GOT3 (cell line): ENCODE data around the gene NAALADL2.
"Not testable (repeated sequence)": the region's sequence is repeated elsewhere in the genome, so short reads cannot be mapped to it uniquely, and the experiment has no call there.

ENCODE experiments used
- DNase-seq: peaks from one replicate; lab custom pipeline; 2025; ENCODE audit warnings: mixed read lengths; lab: John Stamatoyannopoulos, UW

NAALADL2 gene

GRCh38 chr3:175485436-175485835 lies 626.3 kb downstream of the NAALADL2 start:
- DNase-seq, result no peak

DNA sequence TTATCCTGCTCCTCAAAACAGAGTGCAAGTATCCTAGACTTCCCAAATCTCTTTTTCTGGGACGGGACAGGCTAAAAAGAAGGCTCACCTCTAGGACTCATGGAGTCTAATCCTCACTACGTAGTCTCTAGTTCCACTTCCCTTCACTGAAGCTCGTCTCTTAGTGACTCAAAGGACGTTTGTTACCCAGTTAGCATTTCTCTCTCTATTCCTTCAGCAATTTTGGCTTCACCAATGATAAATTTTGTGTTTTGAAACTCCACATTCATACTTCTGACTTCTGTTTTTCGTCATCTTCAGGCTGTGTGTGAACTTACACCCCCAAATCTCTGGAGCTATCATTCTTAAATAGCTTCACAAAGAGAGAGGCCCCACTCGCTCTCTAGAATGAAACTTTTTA lies 627.1 kb downstream of the NAALADL2 start:
- DNase-seq, result no peak

GRCh38 chr3:175489406-175489805 lies 630.3 kb downstream of the NAALADL2 start:
- DNase-seq, result no peak

- no peak for DNase-seq
Measured at GRCh38 chr3:175493301-175493700, 634.2 kb downstream of the NAALADL2 start.

DNA sequence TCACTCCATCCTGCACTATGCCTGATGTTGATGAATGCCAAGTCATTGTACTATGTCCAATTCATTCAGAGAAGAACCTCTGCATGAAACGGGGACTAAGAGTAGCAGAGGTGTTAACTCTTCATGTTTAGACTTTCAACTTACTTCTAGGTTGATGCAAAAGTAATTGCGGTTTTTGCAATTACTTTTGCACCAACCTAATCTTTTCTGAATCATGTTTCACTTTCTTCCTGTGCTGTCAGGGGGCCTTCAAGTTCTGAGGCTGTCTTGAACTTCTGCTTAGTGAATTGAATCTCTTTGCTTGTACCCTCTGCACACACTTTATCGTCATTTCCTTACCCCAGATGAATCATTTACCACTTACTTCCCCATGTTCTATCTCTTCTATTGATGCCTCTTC lies 636.2 kb downstream of the NAALADL2 start:
- no peak for DNase-seq

GRCh38 chr3:175502155-175502554 lies 643.0 kb downstream of the NAALADL2 start:
- DNase-seq, result no peak

DNA sequence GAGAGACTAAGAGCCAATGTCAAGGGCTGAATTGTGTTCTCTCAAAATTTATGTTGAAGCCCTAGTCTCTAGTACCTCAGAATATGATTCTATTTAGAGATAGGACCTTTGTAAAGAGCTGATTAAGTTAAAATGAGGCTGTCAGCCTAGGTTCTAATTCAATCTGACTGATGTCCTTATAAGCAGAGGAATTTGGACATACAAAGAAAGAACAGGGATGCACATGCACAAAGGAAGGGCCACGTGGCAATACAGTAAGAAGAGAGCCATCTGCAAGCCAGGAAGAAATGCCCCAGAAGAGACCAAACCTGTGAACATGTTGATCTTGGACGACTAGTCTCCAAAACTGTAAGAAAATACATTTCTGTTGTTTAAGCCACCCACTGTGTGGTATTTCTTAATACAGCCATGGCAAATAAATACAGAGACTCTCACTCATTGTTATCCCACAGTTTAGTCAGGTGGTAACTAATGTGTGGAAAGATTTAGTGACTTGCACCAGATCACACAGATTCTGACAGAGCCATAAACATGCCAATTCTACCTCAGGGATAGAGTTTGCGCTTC lies 652.2 kb downstream of the NAALADL2 start:
- no peak for DNase-seq

DNA sequence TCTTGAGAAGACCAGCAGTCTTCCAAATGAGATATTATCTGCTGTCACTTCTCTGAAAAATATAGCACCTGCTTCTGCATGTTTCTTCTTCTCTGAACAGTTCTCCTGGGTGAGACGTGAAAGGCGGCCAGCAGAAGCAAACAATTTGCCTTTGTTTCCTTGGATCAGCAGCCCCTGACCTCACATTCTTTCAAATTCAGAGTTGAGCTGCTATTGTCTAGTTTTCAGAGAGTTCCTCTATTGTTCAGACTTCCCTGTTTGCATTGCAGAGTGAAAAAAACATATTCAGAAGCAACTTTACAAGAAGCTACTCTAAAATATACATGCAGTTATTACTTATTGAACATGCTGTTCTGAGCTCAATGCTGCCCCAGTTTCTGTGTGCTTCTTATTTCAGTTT lies 653.6 kb downstream of the NAALADL2 start:
- no peak for DNase-seq

- DNase-seq, result no peak
Measured at GRCh38 chr3:175518459-175518858, 659.3 kb downstream of the NAALADL2 start.

DNA sequence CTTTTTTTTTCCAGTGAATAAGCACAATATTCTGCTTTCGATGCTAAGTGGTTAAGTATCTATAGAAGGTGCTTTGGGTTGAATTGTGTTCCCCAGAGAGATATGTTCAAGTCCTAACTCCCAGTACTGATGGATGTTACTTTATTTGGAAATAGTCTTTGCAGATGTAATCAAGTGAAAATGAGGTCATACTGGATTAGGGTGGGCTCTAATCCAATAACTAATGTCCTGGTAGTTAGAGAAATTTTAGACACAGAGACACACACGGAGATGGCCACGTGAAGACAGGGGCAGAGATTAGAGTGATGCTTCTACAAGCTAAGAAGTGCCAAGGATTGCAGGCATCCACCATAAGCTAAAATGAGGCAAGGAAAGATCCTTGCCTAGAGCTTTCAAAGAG lies 662.3 kb downstream of the NAALADL2 start:
- no peak for DNase-seq

DNA sequence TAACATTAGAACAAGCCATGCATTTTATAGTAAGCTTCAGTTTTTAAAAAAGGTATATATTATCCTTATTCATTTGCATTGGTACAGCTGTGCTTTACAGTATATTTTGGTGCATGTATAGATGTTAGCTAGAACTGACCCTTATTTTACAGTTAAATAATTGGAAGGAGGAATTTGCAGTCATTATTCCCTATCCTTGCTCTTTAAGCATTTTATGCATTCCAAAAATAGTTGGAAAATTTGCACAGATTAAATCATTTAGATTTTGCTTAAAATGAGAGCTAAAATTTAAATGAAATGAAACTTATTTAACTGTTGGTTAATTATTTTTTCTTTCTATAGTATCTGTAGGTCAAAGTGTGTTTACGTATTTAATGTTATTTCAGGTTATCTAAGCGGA lies 667.1 kb downstream of the NAALADL2 start:
- no peak for DNase-seq

GRCh38 chr3:175526609-175527280 lies 667.6 kb downstream of the NAALADL2 start:
- no peak for DNase-seq

DNA sequence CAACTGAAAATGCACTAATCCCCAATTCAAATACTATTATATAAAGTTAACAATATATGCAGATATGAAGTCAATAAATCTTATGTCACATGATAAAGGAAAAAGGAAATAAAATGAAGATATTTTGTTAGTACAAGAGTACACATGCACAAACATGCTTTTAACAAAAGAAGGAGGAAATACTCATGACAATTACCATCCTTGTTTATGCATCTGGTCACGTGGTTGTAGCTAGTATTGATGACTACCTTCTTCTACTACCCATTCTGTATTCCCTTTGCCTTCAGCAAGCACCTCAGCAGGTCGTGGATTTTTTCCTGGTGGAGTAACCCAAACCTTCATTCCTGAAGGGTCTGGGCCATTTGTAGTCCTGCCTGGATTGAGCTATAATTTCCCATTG lies 669.6 kb downstream of the NAALADL2 start:
- DNase-seq, result not testable (repeated sequence)

DNA sequence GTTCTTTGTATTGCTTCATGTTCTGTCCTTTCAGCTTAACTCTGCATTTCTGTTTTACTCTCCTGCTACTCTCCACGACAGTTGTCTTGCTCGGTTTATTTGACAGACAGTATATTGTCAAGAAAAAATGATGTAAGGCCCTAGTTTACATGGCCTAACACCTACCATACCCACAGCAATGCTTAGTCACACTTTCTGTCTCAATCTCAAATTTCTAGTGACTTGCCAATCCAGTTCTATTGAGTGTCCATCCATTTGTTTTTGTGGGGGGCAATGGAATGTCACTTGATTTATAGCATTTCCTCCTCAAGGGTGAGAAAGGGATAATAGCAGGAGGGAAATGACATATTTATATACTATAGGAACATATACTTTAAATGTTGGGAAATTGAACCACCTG lies 676.2 kb downstream of the NAALADL2 start:
- no peak for DNase-seq

- no peak for DNase-seq
Measured at GRCh38 chr3:175546115-175546514, 687.0 kb downstream of the NAALADL2 start.

- DNase-seq, result no peak
Measured at GRCh38 chr3:175552929-175553328, 693.8 kb downstream of the NAALADL2 start.

DNA sequence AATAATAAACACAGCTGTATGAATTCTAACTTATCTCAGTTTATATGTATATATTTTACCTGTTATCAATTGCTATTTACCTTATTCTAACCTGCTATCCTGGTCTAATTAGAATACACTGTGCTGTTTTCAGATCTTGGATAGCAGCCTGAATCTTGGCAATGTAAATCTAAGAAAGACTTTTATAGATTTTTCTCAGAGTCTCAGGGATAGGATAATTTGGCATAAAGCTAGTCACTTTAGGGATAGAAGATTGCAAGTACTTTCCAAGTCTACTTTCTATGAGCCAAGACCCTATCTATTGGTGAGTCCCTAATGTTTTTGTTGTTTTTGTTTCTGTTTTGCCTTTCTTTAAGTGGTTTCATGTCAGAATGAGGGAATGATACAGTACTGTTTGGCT lies 695.7 kb downstream of the NAALADL2 start:
- no peak for DNase-seq

- DNase-seq, result no peak
Measured at GRCh38 chr3:175558261-175558660, 699.1 kb downstream of the NAALADL2 start.

DNA sequence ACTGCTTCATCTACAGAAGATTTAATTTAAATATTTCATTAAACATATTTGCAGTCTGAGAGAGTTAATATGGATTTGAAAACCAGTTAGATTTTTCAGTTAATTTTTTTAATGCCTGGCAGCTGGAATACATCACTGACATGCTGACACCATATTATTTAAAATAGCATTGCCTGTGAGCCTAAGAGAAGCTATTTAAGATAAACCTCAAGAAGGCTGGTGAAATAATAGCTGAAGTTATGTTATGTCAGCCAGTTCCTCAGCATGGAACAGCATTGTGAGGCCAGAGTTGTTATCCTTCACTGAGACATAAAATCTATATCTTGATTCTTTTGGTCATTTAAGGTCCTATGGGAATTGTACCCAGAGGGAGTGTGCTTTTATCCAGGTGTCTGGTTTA lies 705.2 kb downstream of the NAALADL2 start:
- DNase-seq, result no peak

GRCh38 chr3:175571096-175571495 lies 712.0 kb downstream of the NAALADL2 start:
- DNase-seq, result no peak

GRCh38 chr3:175573226-175573625 lies 714.1 kb downstream of the NAALADL2 start:
- no peak for DNase-seq

DNA sequence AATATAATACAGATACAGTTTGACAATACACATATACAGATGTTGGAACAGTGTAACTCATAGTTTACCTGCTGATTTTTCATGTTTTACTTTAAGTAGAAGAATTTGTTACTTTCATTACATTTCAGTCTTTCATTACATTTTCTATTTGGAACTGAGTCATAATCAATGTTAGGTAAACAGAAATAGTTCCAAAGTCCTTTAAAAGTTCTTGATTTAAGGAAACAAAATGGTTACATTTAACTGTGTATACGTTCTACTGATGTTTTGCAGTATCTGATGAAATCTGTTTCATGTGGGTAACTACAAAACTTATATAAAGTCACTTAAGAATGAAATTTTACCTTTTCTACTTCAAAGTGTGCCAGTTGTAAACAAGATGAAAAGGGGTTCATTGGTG lies 721.2 kb downstream of the NAALADL2 start:
- DNase-seq, result no peak

DNA sequence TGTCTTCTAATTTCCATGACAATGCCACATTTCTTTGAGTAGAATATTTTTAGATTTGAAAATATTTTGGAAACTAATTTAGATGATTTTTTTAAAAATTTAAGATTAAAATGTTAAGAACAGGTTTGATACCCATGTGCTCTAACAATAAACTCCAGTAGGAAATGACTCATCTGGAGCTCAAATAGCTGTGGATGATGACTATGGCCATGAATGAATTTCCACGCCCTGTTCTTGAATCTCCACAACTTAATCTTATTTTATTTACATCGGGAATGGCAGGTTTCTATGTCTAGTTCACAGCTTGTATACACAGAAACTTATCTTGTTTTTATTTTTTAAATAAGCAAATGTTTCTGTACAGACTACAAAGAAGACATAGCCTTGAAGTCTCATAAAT lies 726.8 kb downstream of the NAALADL2 start:
- no peak for DNase-seq

- no peak for DNase-seq
Measured at GRCh38 chr3:175590745-175591144, 731.6 kb downstream of the NAALADL2 start.
